Endothelial cell of umbilical vein (primary cell): Measurements from ENCODE around the gene POR. TPM values are rescaled to one million over a fixed set of nuclear protein-coding genes. Genes with fewer than 3 reads are reported as not detected.

ENCODE experiments used
- BruUV-seq: library from RNA; stranded (reverse); fragments of 400-500 nt; replicated peaks from 2 replicates; lab custom pipeline; 2021; lab: Mats Ljungman, UMichigan
- CTCF ChIA-PET: fragments of 300-600, 350-600 bp; sonication (Branson Sonifier 250); formaldehyde crosslinking; loops from one replicate; lab custom pipeline; 2021; ENCODE audit warnings: antibody characterized with exemption, inconsistent platforms; lab: Charles Lee
- POLR2A ChIA-PET: fragments of 300-600, 350-600 bp; sonication (Branson Sonifier 250); formaldehyde crosslinking; loops from one replicate; lab custom pipeline; 2021; ENCODE audit warnings: antibody characterized with exemption, inconsistent platforms; lab: Charles Lee
- DNase-seq: peaks from one replicate; pipeline ENCODE4 v3.0.0-alpha.2; 2011; ENCODE audit warnings: low read depth, low spot score
- FAIRE-seq: peaks from 2 replicates; lab custom pipeline; 2011; peaks lifted over from hg19 to GRCh38; lab: Jason Lieb, UNC
- H2AFZ ChIP-seq: 2 replicates; pipeline ENCODE4 v1.6.0; 2012; ENCODE audit warnings: low read depth, low read length, control low read depth, inconsistent platforms
- H3K27ac ChIP-seq: 2 replicates; pipeline ENCODE4 v1.5.1; 2011; ENCODE audit warnings: low read depth, mild to moderate bottlenecking, control low read depth, low read length, moderate library complexity; ENCODE audit not compliant: insufficient read depth
- H3K27me3 ChIP-seq, 2 experiments: 2 replicates each; pipeline versions ENCODE4 v1.6.0 to v1.6.1; 2011; ENCODE audit warnings: low read length in 2 of 2, mixed read lengths in 1 of 2; ENCODE audit not compliant: control insufficient read depth in 2 of 2, insufficient read depth in 2 of 2
- H3K36me3 ChIP-seq, 2 experiments: 2 replicates in 1 of 2; 3 replicates in 1 of 2; pipeline ENCODE4 v1.5.1; 2011; ENCODE audit warnings: low read length in 2 of 2, mild to moderate bottlenecking in 1 of 2, moderate library complexity in 1 of 2; ENCODE audit not compliant: control insufficient read depth in 2 of 2, insufficient read depth in 2 of 2; ENCODE audit errors: extremely low read depth in 1 of 2
- H3K4me1 ChIP-seq: 3 replicates; pipeline ENCODE4 v1.5.1; 2011; ENCODE audit warnings: mild to moderate bottlenecking, low read length; ENCODE audit not compliant: control insufficient read depth, insufficient read depth; ENCODE audit errors: extremely low read depth
- H3K4me2 ChIP-seq: 2 replicates; pipeline ENCODE4 v1.6.1; 2011; ENCODE audit warnings: low read length, control low read depth, mixed read lengths; ENCODE audit not compliant: insufficient read depth
- H3K4me3 ChIP-seq, 3 experiments: fragments of 200-600 bp in 1 of 3; sonication (generic), shearing (Covaris generic) in 1 of 3; replicated peaks in 1 of 3; 2 replicates each; pipeline ENCODE4 v1.5.1; 2011 to 2016; ENCODE audit warnings: control low read depth in 3 of 3, low read length in 3 of 3, mild to moderate bottlenecking in 2 of 3, inconsistent platforms in 1 of 3, low read depth in 1 of 3, moderate library complexity in 1 of 3; ENCODE audit not compliant: insufficient read depth in 1 of 3
- H3K79me2 ChIP-seq: 2 replicates; pipeline ENCODE4 v1.6.0; 2012; ENCODE audit warnings: low read length, inconsistent platforms; ENCODE audit not compliant: control insufficient read depth, insufficient read depth
- H3K9ac ChIP-seq: replicated peaks from 2 replicates; pipeline ENCODE3; 2011; ENCODE audit warnings: low read length, control low read depth; ENCODE audit not compliant: insufficient read depth; ENCODE audit errors: extremely low read depth
- H3K9me1 ChIP-seq: replicated peaks from 3 replicates; pipeline ENCODE4 v1.6.0; 2011; ENCODE audit warnings: mild to moderate bottlenecking, low read length; ENCODE audit not compliant: control insufficient read depth, insufficient read depth; ENCODE audit errors: extremely low read depth
- H3K9me3 ChIP-seq: replicated peaks from 2 replicates; pipeline ENCODE4 v1.5.1; 2012; ENCODE audit warnings: low read length, inconsistent platforms; ENCODE audit not compliant: control insufficient read depth, insufficient read depth
- H4K20me1 ChIP-seq: replicated peaks from 2 replicates; pipeline ENCODE3; 2011; ENCODE audit warnings: mild to moderate bottlenecking, low read length; ENCODE audit not compliant: control insufficient read depth, insufficient read depth; ENCODE audit errors: extremely low read depth
- CTCF ChIP-seq, 2 donors: IDR thresholded peaks; 1 replicate in 1 of 2; 2 replicates in 1 of 2; pipeline ENCODE4 v1.5.1; 2011; ENCODE audit warnings: low read length in 2 of 2, mild to moderate bottlenecking in 2 of 2, moderate library complexity in 2 of 2, control low read depth in 1 of 2, inconsistent platforms in 1 of 2, low read depth in 1 of 2; ENCODE audit not compliant: insufficient read depth in 1 of 2; ENCODE audit errors: extremely low read depth in 1 of 2
- EZH2 ChIP-seq: IDR thresholded peaks from 2 replicates; pipeline ENCODE4 v1.6.1; 2012; ENCODE audit warnings: borderline replicate concordance, low read depth, mild to moderate bottlenecking, moderate library complexity, low read length, inconsistent platforms; ENCODE audit not compliant: severe bottlenecking
- FOS ChIP-seq: IDR thresholded peaks from 2 replicates; pipeline ENCODE4 v1.6.1; 2011; ENCODE audit warnings: mild to moderate bottlenecking, low read length, moderate library complexity, borderline replicate concordance; ENCODE audit not compliant: insufficient read depth
- GATA2 ChIP-seq: IDR thresholded peaks from 2 replicates; pipeline ENCODE4 v1.7.0; 2011; ENCODE audit warnings: low read depth, mild to moderate bottlenecking, moderate library complexity, mixed read lengths, low read length; ENCODE audit not compliant: insufficient read length, insufficient read depth
- JUN ChIP-seq: IDR thresholded peaks from 2 replicates; pipeline ENCODE4 v1.6.1; 2011; ENCODE audit warnings: borderline replicate concordance, low read depth; ENCODE audit not compliant: insufficient read length, insufficient read depth
- MAX ChIP-seq: IDR thresholded peaks from 2 replicates; pipeline ENCODE4 v1.6.1; 2011; ENCODE audit not compliant: insufficient read depth, insufficient read length
- MYC ChIP-seq: IDR thresholded peaks from one replicate; pipeline ENCODE4 v1.6.1; 2011; ENCODE audit warnings: mild to moderate bottlenecking, low read depth, low read length
- POLR2A ChIP-seq: IDR thresholded peaks from 2 replicates; pipeline ENCODE4 v1.6.1; 2012; ENCODE audit warnings: low read depth, mild to moderate bottlenecking, control low read depth, low read length
- POLR2AphosphoS5 ChIP-seq: IDR thresholded peaks from 2 replicates; pipeline ENCODE4 v1.6.1; 2012; ENCODE audit warnings: low read depth, mild to moderate bottlenecking, control low read depth, low read length, moderate library complexity; ENCODE audit not compliant: insufficient read depth
- dilution Hi-C: fragments of 300-500 bp; cut with MboI; formaldehyde crosslinking; loops from one replicate; pipeline ENCODE4 v1.15.0; 2019; ENCODE audit warnings: low sequenced_read_pairs; ENCODE audit not compliant: extremely low pct_ligation_motif_present
- intact Hi-C: fragments of 100-400 bp; cut with micrococcal nuclease; formaldehyde crosslinking; loops from one replicate; pipeline ENCODE4 v1.10.0; 2022
- polyA plus RNA-seq, 4 experiments: library from polyadenylated mRNA; depleted of rRNA in 3 of 4; stranded (reverse) in 3 of 4; unstranded in 1 of 4; fragments of >200 nt; gene quantifications; 2 replicates each; pipeline versions ENCODE4 v1.2.1 to v1.2.3, GENCODE V29; 2011 to 2012; ENCODE audit warnings: missing spikeins in 1 of 4
- total RNA-seq: library from RNA; stranded (reverse); gene quantifications from 2 replicates; pipeline ENCODE4 v1.2.3, GENCODE V29; 2021

The POR gene
- total and polyA plus RNA-seq, 2 donors (not counting 3 experiments of a cell fraction or from before 2014, with no cell fraction given): 59.5 to 73.6 TPM

GRCh38 chr7:75892634-75893272, 22.2 kb upstream of the POR start:
- Histone ChIP-seq H3K27me3 (no peaks in the 10 kb centered on the region), H3K9me1 (no peaks in the 10 kb centered on the region), H4K20me1 (no peaks in the 10 kb centered on the region), H3K9me3 (no peaks in the 10 kb centered on the region), H3K4me2 (no peak overlapping the region), H3K9ac (no peak overlapping the region), H3K36me3 (peaks cover 0 to 12% of the 10 kb centered on the region in 2 experiments), H3K27ac (no peak overlapping the region), H3K4me1 (no peaks in the 10 kb centered on the region), H2AFZ (no peak overlapping the region), H3K4me3 (no peak overlapping the region), H3K79me2 (no peaks in the 10 kb centered on the region)
- intact Hi-C loops: no loop called here
- POLR2A ChIA-PET: no interaction called here
- TF ChIP-seq MYC (no peak), JUN (no peak), FOS (no peak), MAX (no peak), POLR2A (no peak), EZH2 (no peak), CTCF (IDR thresholded peaks at IDR 0.05; ENCODE audit: extremely low read depth in 1 of 2, insufficient read depth in 1 of 2, low read depth in 1 of 2, low read length in 2 of 2) (no peak), POLR2AphosphoS5 (no peak), GATA2 (no peak)
- CTCF ChIA-PET: interaction anchor here (1.4 kb wide), 1 partner anchor 127 kb away, joined by 4 read pairs; no protein-coding TSS in a partner anchor
- dilution Hi-C loops: no loop called here
- DNase-seq (no peak), FAIRE-seq (no peak)
- BruUV-seq: no TSS peak
